ENCODE measurements around the gene GEMIN5. TPM values are rescaled to one million over a fixed set of nuclear protein-coding genes. Genes with fewer than 3 reads are reported as not detected.
A peak's percentile ranks its signal among the peaks of the same experiment; 100 is the strongest.

The GEMIN5 gene
- total and polyA plus RNA-seq, 12 donors: 4.1 to 18.5 (median 15.6) TPM

DNA sequence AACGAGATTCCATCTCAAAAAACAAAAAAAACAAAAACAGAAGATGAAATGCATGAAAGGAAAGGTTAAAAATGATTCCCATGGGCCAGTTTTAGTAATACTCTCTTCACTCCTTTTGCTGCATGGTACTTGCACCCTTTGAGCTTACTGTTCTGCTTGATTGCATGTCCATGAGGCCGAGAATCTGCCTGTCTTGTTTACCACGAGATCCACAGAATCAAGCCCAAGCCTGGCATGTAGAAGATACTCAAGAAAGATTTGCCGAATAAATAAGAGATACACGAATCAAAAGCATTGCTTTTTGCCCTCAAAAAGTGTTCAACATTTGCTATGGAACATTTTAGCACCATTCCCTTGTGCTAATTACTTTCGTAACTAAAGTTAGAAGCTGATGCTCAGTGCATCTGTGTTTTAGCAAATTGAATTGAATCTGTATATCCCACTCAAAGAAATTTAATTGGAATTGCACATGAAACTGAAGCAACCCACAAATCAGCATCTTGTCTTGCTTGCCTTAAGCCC, 88.7 kb downstream of the GEMIN5 start:
- no peaks in the 10 kb centered on the region for H3K27me3 ChIP-seq
- intact Hi-C loops (cut with DNase I): no loop called here
- no peaks in the 10 kb centered on the region for H3K9me3 ChIP-seq
- peak overlapping the region in 9 of 10 donors; percentile 77 to 95 (median 87) for H3K27ac ChIP-seq
- WGBS, 2 donors: 45 to 56% methylated on average over 6 of the region's 6 CpGs
- DNase-seq (no peak), ATAC-seq (no peak)
- TF ChIP-seq, protein P1, sequence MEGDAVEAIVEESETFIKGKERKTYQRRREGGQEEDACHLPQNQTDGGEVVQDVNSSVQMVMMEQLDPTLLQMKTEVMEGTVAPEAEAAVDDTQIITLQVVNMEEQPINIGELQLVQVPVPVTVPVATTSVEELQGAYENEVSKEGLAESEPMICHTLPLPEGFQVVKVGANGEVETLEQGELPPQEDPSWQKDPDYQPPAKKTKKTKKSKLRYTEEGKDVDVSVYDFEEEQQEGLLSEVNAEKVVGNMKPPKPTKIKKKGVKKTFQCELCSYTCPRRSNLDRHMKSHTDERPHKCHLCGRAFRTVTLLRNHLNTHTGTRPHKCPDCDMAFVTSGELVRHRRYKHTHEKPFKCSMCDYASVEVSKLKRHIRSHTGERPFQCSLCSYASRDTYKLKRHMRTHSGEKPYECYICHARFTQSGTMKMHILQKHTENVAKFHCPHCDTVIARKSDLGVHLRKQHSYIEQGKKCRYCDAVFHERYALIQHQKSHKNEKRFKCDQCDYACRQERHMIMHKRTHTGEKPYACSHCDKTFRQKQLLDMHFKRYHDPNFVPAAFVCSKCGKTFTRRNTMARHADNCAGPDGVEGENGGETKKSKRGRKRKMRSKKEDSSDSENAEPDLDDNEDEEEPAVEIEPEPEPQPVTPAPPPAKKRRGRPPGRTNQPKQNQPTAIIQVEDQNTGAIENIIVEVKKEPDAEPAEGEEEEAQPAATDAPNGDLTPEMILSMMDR (IDR thresholded peaks at IDR 0.05): no peak
- peaks cover 0 to 16% (median 0%) of the 10 kb centered on the region in 9 donors for H3K36me3 ChIP-seq
- H3K4me3 ChIP-seq: peak overlapping the region in 9 of 10 donors; percentile 45 to 74 (median 66)
- peaks cover 7 to 66% (median 38%) of the 10 kb centered on the region in 9 donors for H3K4me1 ChIP-seq

DNA sequence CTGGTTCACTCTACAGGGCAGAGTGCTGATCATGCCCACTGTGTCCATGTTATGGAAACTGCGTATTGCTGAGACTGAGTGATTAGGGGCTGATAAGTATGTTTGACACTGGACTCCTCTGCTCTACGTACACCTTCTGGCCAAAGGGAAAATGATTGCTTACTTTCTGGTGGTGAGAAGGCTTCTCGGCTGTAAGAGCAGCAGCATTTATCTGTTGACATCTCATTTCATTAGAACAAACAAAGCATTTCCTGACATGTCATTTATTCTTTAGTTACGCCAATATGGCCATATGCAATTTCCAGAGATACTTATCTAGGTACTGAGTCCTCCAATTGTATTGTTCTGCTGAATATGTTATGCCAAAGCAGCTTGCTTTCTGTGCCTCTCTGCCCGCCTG, 93.2 kb downstream of the GEMIN5 start:
- Histone ChIP-seq H3K4me3 (peak overlapping the region in 1 of 10 donors; percentile 3), H3K4me1 (peaks cover 7 to 77% (median 37%) of the 10 kb centered on the region in 9 donors), H3K27me3 (no peaks in the 10 kb centered on the region), H3K27ac (peak overlapping the region in 2 of 10 donors; percentile 2 to 14), H3K36me3 (peaks cover 0 to 50% (median 0%) of the 10 kb centered on the region in 9 donors), H3K9me3 (no peaks in the 10 kb centered on the region)
- intact Hi-C loops (cut with DNase I): no loop called here
- 62 to 68% methylated on average over 5 of the region's 5 CpGs for WGBS, 2 donors
- TF ChIP-seq, protein P1 (IDR thresholded peaks at IDR 0.05): no peak
- ATAC-seq (peak in 1 of 8 donors; percentile 38), DNase-seq (no peak)

DNA sequence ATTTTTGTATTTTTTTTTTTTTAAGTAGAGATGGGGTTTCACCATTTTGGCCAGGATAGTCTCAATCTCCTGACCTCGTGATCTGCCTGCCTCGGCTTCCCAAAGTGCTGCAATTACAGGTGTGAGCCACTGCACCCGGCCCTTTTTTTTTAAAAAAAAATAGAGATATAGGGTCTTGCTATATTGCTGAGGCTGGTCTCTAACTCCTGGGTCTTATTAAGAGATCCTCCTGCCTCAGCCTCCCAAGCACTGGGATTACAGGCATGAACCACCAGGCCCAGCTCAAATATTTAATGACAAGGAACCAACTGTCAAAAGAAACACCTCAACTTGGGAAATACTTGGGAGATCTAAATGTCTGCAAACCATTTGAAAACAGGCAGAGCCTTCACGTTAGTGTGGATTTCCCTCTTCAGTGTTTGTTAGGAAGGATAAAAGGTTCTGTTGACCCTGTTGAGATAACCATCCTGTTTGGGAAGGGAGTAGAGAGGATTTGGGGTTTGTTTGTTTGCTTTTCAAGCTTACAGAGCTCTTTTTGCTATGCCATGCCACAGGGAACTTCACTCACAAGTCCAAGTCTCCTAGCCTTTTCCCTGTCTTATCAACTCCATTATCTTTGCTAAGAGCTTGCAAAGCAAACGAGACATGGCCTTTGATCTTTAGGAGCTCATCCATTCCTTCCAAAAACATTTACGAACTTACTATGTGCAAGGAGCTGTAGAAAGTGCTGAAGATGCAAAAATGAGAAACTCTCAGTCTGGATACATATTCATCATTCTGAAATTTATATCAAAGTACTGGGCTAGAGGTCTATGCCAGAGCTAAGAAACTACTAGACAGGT, 95.1 kb downstream of the GEMIN5 start:
- no peaks in the 10 kb centered on the region for H3K27me3 ChIP-seq
- no peak overlapping the region for H3K4me3 ChIP-seq
- 84 to 85% methylated on average over 6 of the region's 6 CpGs for WGBS, 2 donors
- H3K4me1 ChIP-seq: peaks cover 0 to 58% (median 20%) of the 10 kb centered on the region in 9 donors
- intact Hi-C loops (cut with DNase I): no loop called here
- DNase-seq (no peak), ATAC-seq (no peak)
- H3K36me3 ChIP-seq: peaks cover 0 to 69% (median 0%) of the 10 kb centered on the region in 9 donors
- TF ChIP-seq, protein P1 (IDR thresholded peaks at IDR 0.05): no peak
- no peak overlapping the region for H3K27ac ChIP-seq
- H3K9me3 ChIP-seq: no peaks in the 10 kb centered on the region

DNA sequence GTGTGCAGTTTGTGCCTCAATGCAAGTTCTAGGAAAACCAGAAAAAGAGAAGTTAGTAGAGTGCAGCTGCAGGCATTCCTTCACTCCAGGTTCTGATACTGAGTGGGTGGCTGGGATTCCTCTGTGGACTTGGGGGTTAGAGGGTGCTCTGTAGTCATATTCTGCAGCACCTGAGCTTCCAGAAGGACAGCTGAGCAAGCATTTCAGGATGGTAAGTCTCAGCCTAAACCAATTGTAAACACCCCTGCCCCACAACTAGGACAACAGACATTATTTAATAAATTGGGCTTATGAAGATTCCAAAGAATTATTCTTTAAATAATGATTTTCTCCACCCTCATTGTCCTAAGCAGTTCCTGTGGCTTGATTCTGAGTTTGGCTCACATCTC, 96.7 kb downstream of the GEMIN5 start:
- peaks cover 0 to 50% (median 18%) of the 10 kb centered on the region in 9 donors for H3K4me1 ChIP-seq
- ATAC-seq (peak in 2 of 8 donors; percentile 7 to 19), DNase-seq (no peak)
- no peak overlapping the region for H3K4me3 ChIP-seq
- H3K9me3 ChIP-seq: no peaks in the 10 kb centered on the region
- TF ChIP-seq, protein P1 (IDR thresholded peaks at IDR 0.05): no peak
- H3K27me3 ChIP-seq: no peaks in the 10 kb centered on the region
- no peak overlapping the region for H3K27ac ChIP-seq
- intact Hi-C loops (cut with DNase I): no loop called here
- H3K36me3 ChIP-seq: peaks cover 0 to 80% (median 5%) of the 10 kb centered on the region in 9 donors

Data from heart right ventricle (tissue), 16 donors.